H1 (cell line): ENCODE results near the gene SAMD4A. TPM values are rescaled to one million over a fixed set of nuclear protein-coding genes. Genes with fewer than 3 reads are reported as not detected.

Experiments used
- CTCF ChIA-PET: fragments of 300-600 bp; sonication (Branson Sonifier 250); formaldehyde crosslinking; loops from one replicate; lab custom pipeline; 2021; ENCODE audit not compliant: partially characterized antibody; lab: Charles Lee
- POLR2A ChIA-PET: fragments of 300-600 bp; sonication (Branson Sonifier 250); formaldehyde crosslinking; loops from one replicate; lab custom pipeline; 2021; ENCODE audit warnings: inconsistent platforms; ENCODE audit not compliant: partially characterized antibody; lab: Charles Lee
- DNase-seq, 2 experiments: peaks; one replicate each; pipeline versions ENCODE4 v3.0.0 to v3.0.0-alpha.2; 2010 to 2022; ENCODE audit warnings: low spot score in 2 of 2, low read depth in 1 of 2, mixed read lengths in 1 of 2
- FAIRE-seq: peaks from 2 replicates; lab custom pipeline; 2011; peaks lifted over from hg19 to GRCh38; lab: Jason Lieb, UNC
- H2AFZ ChIP-seq: 2 replicates; pipeline ENCODE4 v1.8.1; 2012; ENCODE audit warnings: low read length, inconsistent platforms
- H2AK5ac ChIP-seq: 2 replicates; pipeline ENCODE4 v1.6.1; 2013; ENCODE audit warnings: low read depth, low read length
- H2BK120ac ChIP-seq: replicated peaks from 2 replicates; pipeline ENCODE3; 2013; ENCODE audit warnings: low read depth, low read length, inconsistent platforms
- H2BK12ac ChIP-seq: 2 replicates; pipeline ENCODE4 v1.6.1; 2013; ENCODE audit warnings: low read depth, low read length
- H2BK15ac ChIP-seq: 2 replicates; pipeline ENCODE4 v1.6.1; 2013; ENCODE audit warnings: low read length
- H2BK20ac ChIP-seq: 2 replicates; pipeline ENCODE4 v1.6.1; 2013; ENCODE audit warnings: low read length
- H2BK5ac ChIP-seq: 2 replicates; pipeline ENCODE4 v1.6.1; 2013; ENCODE audit warnings: low read depth, low read length
- H3K14ac ChIP-seq: 2 replicates; pipeline ENCODE4 v1.6.1; 2013; ENCODE audit warnings: inconsistent platforms; ENCODE audit not compliant: insufficient read length
- H3K18ac ChIP-seq: 2 replicates; pipeline ENCODE4 v1.6.1; 2013; ENCODE audit warnings: low read length; ENCODE audit errors: extremely low read depth
- H3K23ac ChIP-seq: 2 replicates; pipeline ENCODE4 v1.6.1; 2013; ENCODE audit warnings: inconsistent platforms; ENCODE audit not compliant: insufficient read length
- H3K23me2 ChIP-seq: 2 replicates; pipeline ENCODE4 v1.6.1; 2013; ENCODE audit warnings: low read depth, low read length
- H3K27ac ChIP-seq: 2 replicates; pipeline ENCODE4 v1.6.1; 2011; ENCODE audit warnings: low read depth, low read length, inconsistent platforms
- H3K27me3 ChIP-seq, 4 experiments: replicated peaks in 1 of 4; 1 replicate in 1 of 4; 2 replicates in 3 of 4; pipeline versions ENCODE4 v1.6.1 to v1.8.1; 2011 to 2013; ENCODE audit warnings: low read length in 3 of 4, mild to moderate bottlenecking in 3 of 4, inconsistent platforms in 2 of 4, mixed read lengths in 2 of 4, moderate library complexity in 1 of 4; ENCODE audit not compliant: control insufficient read depth in 3 of 4, insufficient read depth in 3 of 4; ENCODE audit errors: extremely low read depth in 1 of 4
- H3K36me3 ChIP-seq, 4 experiments: 2 replicates each; pipeline versions ENCODE4 v1.6.1 to v1.8.1; 2011 to 2013; ENCODE audit warnings: mild to moderate bottlenecking in 4 of 4, low read length in 3 of 4, moderate library complexity in 2 of 4, control low read depth in 1 of 4, inconsistent platforms in 1 of 4; ENCODE audit not compliant: insufficient read depth in 4 of 4, control insufficient read depth in 2 of 4
- H3K4ac ChIP-seq: replicated peaks from 2 replicates; pipeline ENCODE3; 2013; ENCODE audit warnings: low read length, low read depth, mixed read lengths, inconsistent platforms; ENCODE audit not compliant: insufficient read length
- H3K4me1 ChIP-seq, 4 experiments: replicated peaks in 1 of 4; 1 replicate in 1 of 4; 2 replicates in 3 of 4; pipeline versions ENCODE4 v1.6.1 to v1.8.1; 2011 to 2013; ENCODE audit warnings: low read length in 3 of 4, inconsistent platforms in 2 of 4, mixed read lengths in 1 of 4; ENCODE audit not compliant: insufficient read depth in 4 of 4, control insufficient read depth in 3 of 4
- H3K4me2 ChIP-seq, 2 experiments: 2 replicates each; pipeline versions ENCODE4 v1.6.1 to v1.8.1; 2011 to 2013; ENCODE audit warnings: low read depth in 2 of 2, low read length in 2 of 2, control low read depth in 1 of 2, inconsistent platforms in 1 of 2, mild to moderate bottlenecking in 1 of 2; ENCODE audit not compliant: insufficient read depth in 1 of 2
- H3K4me3 ChIP-seq, 4 experiments: fragments of 200-600, 300-600 bp in 1 of 4; sonication (generic), shearing (Covaris generic), sonication (Bioruptor Twin) in 1 of 4; 2 replicates each; pipeline versions ENCODE4 v1.5.1 to v1.8.1; 2011 to 2016; ENCODE audit warnings: low read length in 4 of 4, low read depth in 3 of 4, control low read depth in 2 of 4, inconsistent platforms in 2 of 4, mild to moderate bottlenecking in 2 of 4, mixed read lengths in 1 of 4, moderate library complexity in 1 of 4; ENCODE audit not compliant: insufficient read depth in 2 of 4; ENCODE audit errors: extremely low read depth in 1 of 4
- H3K56ac ChIP-seq: replicated peaks from 2 replicates; pipeline ENCODE3; 2013; ENCODE audit warnings: low read depth, mild to moderate bottlenecking, mixed read lengths, low read length, inconsistent platforms; ENCODE audit not compliant: insufficient read length
- H3K79me1 ChIP-seq: 2 replicates; pipeline ENCODE4 v1.6.1; 2013; ENCODE audit warnings: low read depth, low read length, control low read depth
- H3K79me2 ChIP-seq, 2 experiments: 2 replicates each; pipeline versions ENCODE4 v1.6.1 to v1.8.1; 2012 to 2013; ENCODE audit warnings: low read length in 2 of 2, mild to moderate bottlenecking in 2 of 2, inconsistent platforms in 1 of 2; ENCODE audit not compliant: insufficient read depth in 2 of 2, control insufficient read depth in 1 of 2
- H3K9ac ChIP-seq, 4 experiments: replicated peaks in 1 of 4; 1 replicate in 1 of 4; 2 replicates in 3 of 4; pipeline versions ENCODE4 v1.6.1 to v1.8.1; 2011 to 2013; ENCODE audit warnings: low read depth in 3 of 4, low read length in 3 of 4, control low read depth in 2 of 4, mild to moderate bottlenecking in 2 of 4, moderate library complexity in 2 of 4, inconsistent platforms in 1 of 4; ENCODE audit errors: extremely low read depth in 1 of 4
- H3K9me3 ChIP-seq, 2 experiments: 2 replicates each; pipeline versions ENCODE4 v1.6.1 to v1.8.1; 2012 to 2013; ENCODE audit warnings: mild to moderate bottlenecking in 2 of 2, moderate library complexity in 2 of 2, control low read depth in 1 of 2, inconsistent platforms in 1 of 2, low read depth in 1 of 2, low read length in 1 of 2, mixed read lengths in 1 of 2; ENCODE audit not compliant: insufficient read depth in 2 of 2
- H4K20me1 ChIP-seq, 2 experiments: replicated peaks in 1 of 2; 2 replicates each; pipeline versions ENCODE3 to v1.8.1; 2011 to 2013; ENCODE audit warnings: inconsistent platforms in 2 of 2, low read length in 2 of 2, mild to moderate bottlenecking in 1 of 2; ENCODE audit not compliant: insufficient read depth in 2 of 2, control insufficient read depth in 1 of 2
- H4K5ac ChIP-seq: 2 replicates; pipeline ENCODE4 v1.6.1; 2013; ENCODE audit warnings: low read length, low read depth, mixed read lengths, inconsistent platforms; ENCODE audit not compliant: insufficient read length
- H4K8ac ChIP-seq: 2 replicates; pipeline ENCODE4 v1.8.0; 2013; ENCODE audit warnings: mild to moderate bottlenecking, moderate library complexity, low read length, inconsistent platforms; ENCODE audit not compliant: insufficient read depth; ENCODE audit errors: extremely low read depth
- H4K91ac ChIP-seq: replicated peaks from 2 replicates; pipeline ENCODE3; 2013; ENCODE audit warnings: low read length, mixed read lengths, inconsistent platforms; ENCODE audit not compliant: insufficient read length
- ATF3 ChIP-seq: IDR thresholded peaks from 2 replicates; pipeline ENCODE4 v1.6.1; 2011; ENCODE audit warnings: low read depth, mild to moderate bottlenecking, low read length; ENCODE audit not compliant: insufficient read depth
- BACH1 ChIP-seq: IDR thresholded peaks from 2 replicates; pipeline ENCODE4 v1.6.1; 2012; ENCODE audit warnings: low read length, improper control_type of control experiment
- CBX8 ChIP-seq: fragments of 300-800, 300-1000 bp; sonication (generic); IDR thresholded peaks from 2 replicates; pipeline ENCODE4 v1.7.1; 2016; ENCODE audit warnings: low read depth, low read length, borderline replicate concordance
- FOSL1 ChIP-seq: IDR thresholded peaks from 2 replicates; pipeline ENCODE4 v1.6.1; 2011; ENCODE audit warnings: mild to moderate bottlenecking, low read depth, low read length, moderate library complexity; ENCODE audit not compliant: insufficient read depth
- KDM4A ChIP-seq: IDR thresholded peaks from one replicate; pipeline ENCODE4 v1.7.1; 2012; ENCODE audit warnings: low read depth, mild to moderate bottlenecking, moderate library complexity, low read length, inconsistent platforms; ENCODE audit not compliant: severe bottlenecking
- MAX ChIP-seq: IDR thresholded peaks from 2 replicates; pipeline ENCODE4 v1.6.1; 2012; ENCODE audit warnings: inconsistent platforms
- NANOG ChIP-seq: IDR thresholded peaks from 2 replicates; pipeline ENCODE4 v1.6.1; 2011; ENCODE audit warnings: low read length, low read depth, mild to moderate bottlenecking, inconsistent platforms; ENCODE audit not compliant: insufficient read depth, poor library complexity, severe bottlenecking
- POLR2A ChIP-seq, 2 experiments: IDR thresholded peaks; 1 replicate in 1 of 2; 2 replicates in 1 of 2; pipeline ENCODE4 v1.6.1; 2011; ENCODE audit warnings: low read depth in 2 of 2, low read length in 2 of 2, mild to moderate bottlenecking in 2 of 2; ENCODE audit errors: control extremely low read depth in 1 of 2
- RAD21 ChIP-seq, 2 experiments: IDR thresholded peaks in 1 of 2; conservative IDR thresholded peaks in 1 of 2; 2 replicates each; pipeline ENCODE4 v1.6.1; 2011; ENCODE audit warnings: low read depth in 2 of 2, low read length in 2 of 2, improper control_type of control experiment in 1 of 2, inconsistent platforms in 1 of 2, mild to moderate bottlenecking in 1 of 2, moderate library complexity in 1 of 2
- SP2 ChIP-seq: IDR thresholded peaks from 2 replicates; pipeline ENCODE4 v1.6.1; 2012; ENCODE audit warnings: mild to moderate bottlenecking, low read length, inconsistent platforms
- TCF12 ChIP-seq: IDR thresholded peaks from 2 replicates; pipeline ENCODE4 v1.6.1; 2011; ENCODE audit warnings: low read depth, mild to moderate bottlenecking, low read length
- USF2 ChIP-seq: IDR thresholded peaks from 2 replicates; pipeline ENCODE4 v1.6.1; 2011; ENCODE audit warnings: low read length, improper control_type of control experiment
- WGBS, 2 experiments: shearing (Covaris generic) in 1 of 2; methylation state at CpG; one replicate each; pipeline versions ENCODE4 v1.1.6 to v1.1.7; 2013 to 2015; ENCODE audit warnings: low lambda C conversion rate in 2 of 2, mixed read lengths in 2 of 2, inconsistent platforms in 1 of 2, low coverage in 1 of 2, missing lambda C conversion rate in 1 of 2; ENCODE audit not compliant: insufficient replicate concordance in 2 of 2, insufficient coverage in 1 of 2, insufficient read length in 1 of 2; ENCODE audit errors: extremely low coverage in 1 of 2, missing lambda C conversion rate in 1 of 2; 5-methylcytosine and 5-hydroxymethylcytosine counted together
- polyA plus RNA-seq, 7 experiments: library from polyadenylated mRNA; depleted of rRNA in 3 of 7; stranded (reverse) in 5 of 7; unstranded in 2 of 7; fragments of >200 nt in 5 of 7; fragments of 200-250 nt in 2 of 7; gene quantifications; 1 replicate in 5 of 7; 2 replicates in 1 of 7; 4 replicates in 1 of 7; pipeline versions ENCODE4 v1.2.1 to v1.2.3, GENCODE V29; 2011 to 2013; ENCODE audit warnings: missing spikeins in 2 of 7, mixed read lengths in 2 of 7
- total RNA-seq: library from RNA; stranded (reverse); fragmentation: NEBNext Ultra II Directional; extraction: Animal tissue kit (Norgen Biotek cat#: 25700); gene quantifications from 2 replicates; pipeline ENCODE4 v1.2.1, GENCODE V29; 2021

Gene SAMD4A
- total and polyA plus RNA-seq, 2 of the 8 experiments (the other 6 are each of a cell fraction or from before 2014, with no cell fraction given): 2.4 to 12.3 TPM

GRCh38 chr14:54689928-54690327 is 123.0 kb downstream of the SAMD4A start:
- Histone ChIP-seq H4K20me1 (no peaks in the 10 kb centered on the region), H3K36me3 (no peaks in the 10 kb centered on the region), H2AK5ac (no peak overlapping the region; the same call in 1 of the 2 replicates), H2BK12ac (no peak overlapping the region), H3K23me2 (no peaks in the 10 kb centered on the region), H2BK15ac (no peak overlapping the region), H3K23ac (no peak overlapping the region), H3K79me1 (no peaks in the 10 kb centered on the region; the same call in 1 of the 2 replicates), H3K4ac (no peak overlapping the region), H3K4me2 (no peak overlapping the region), H3K27me3 (no peaks in the 10 kb centered on the region), H2BK5ac (no peak overlapping the region), H2BK20ac (no peak overlapping the region), H2AFZ (no peak overlapping the region), H3K4me1 (peaks cover 0 to 9% (median 2%) of the 10 kb centered on the region in 4 experiments; a peak in 6 of 7 replicates), H4K91ac (no peak overlapping the region), H3K9ac (no peak overlapping the region), H3K9me3 (no peaks in the 10 kb centered on the region), H2BK120ac (no peak overlapping the region), H4K8ac (no peak overlapping the region; the same call in 1 of the 2 replicates), H3K14ac (no peak overlapping the region), H3K79me2 (peaks cover 0 to 6% of the 10 kb centered on the region in 2 experiments; a peak in 1 of 4 replicates), H4K5ac (no peak overlapping the region), H3K56ac (no peak overlapping the region), H3K27ac (no peak overlapping the region), H3K18ac (no peak overlapping the region), H3K4me3 (no peak overlapping the region)
- FAIRE-seq: no peak
- POLR2A ChIA-PET: interaction anchor here (0.6 to 2.1 kb wide), 3 partner anchors 116 to 377 kb away, joined by 3 to 17 read pairs (median 4); partner anchors contain the start of gene SAMD4A
- DNase-seq: no peak
- CTCF ChIA-PET: interaction anchor here (0.6 to 7.4 kb wide), 21 partner anchors 10 to 306 kb away, joined by 3 to 108 read pairs (median 6); partner anchors contain the start of gene SAMD4A
- 89% methylated on average over 1 of the region's 1 CpG; no CpG with 5 or more reads in 1 of the 2 experiments for WGBS, 2 experiments
- TF ChIP-seq MAX (no peak), NANOG (no peak), KDM4A (no peak), ATF3 (no peak), RAD21 (IDR thresholded peaks at IDR 0.05 in 1 of 2, conservative IDR thresholded peaks at IDR 0.05 in 1 of 2; ENCODE audit: low read depth in 2 of 2, low read length in 2 of 2) (no peak), USF2 (no peak), FOSL1 (no peak), POLR2A (IDR thresholded peaks at IDR 0.05; ENCODE audit: control extremely low read depth in 1 of 2, low read depth in 2 of 2, low read length in 2 of 2) (no peak), BACH1 (no peak), SP2 (no peak), CBX8 (no peak), TCF12 (no peak)
